Progenitor cell of endocrine pancreas (in vitro differentiated cells): ENCODE measurements around the gene CTLA4. TPM values are rescaled to one million over a fixed set of nuclear protein-coding genes. Genes with fewer than 3 reads are reported as not detected.

Experiments used
- DNase-seq: peaks from one replicate; pipeline ENCODE4 v3.0.0; 2021; ENCODE audit warnings: low spot score; ENCODE audit not compliant: unreplicated experiment
- H3K27ac Mint-ChIP-seq: 2 replicates; pipeline ENCODE4 v1.8.0; 2021; ENCODE audit warnings: mild to moderate bottlenecking, moderate library complexity, mixed read lengths
- H3K27me3 Mint-ChIP-seq: 2 replicates; pipeline ENCODE4 v1.8.0; 2021; ENCODE audit warnings: mixed read lengths
- H3K36me3 Mint-ChIP-seq: 2 replicates; pipeline ENCODE4 v1.8.0; 2022; ENCODE audit warnings: mixed read lengths; ENCODE audit not compliant: insufficient read depth
- H3K4me1 Mint-ChIP-seq: 2 replicates; pipeline ENCODE4 v1.8.0; 2021; ENCODE audit warnings: low read depth, mixed read lengths
- H3K4me3 Mint-ChIP-seq: 2 replicates; pipeline ENCODE4 v1.8.0; 2021; ENCODE audit warnings: low read depth, mild to moderate bottlenecking, moderate library complexity, mixed read lengths
- H3K9me3 Mint-ChIP-seq: 2 replicates; pipeline ENCODE4 v1.8.0; 2021; ENCODE audit warnings: low read depth, mixed read lengths
- CTCF ChIP-seq: fragments of 200-600 bp; sonication (generic); IDR thresholded peaks from one replicate; pipeline ENCODE4 v1.5.0; 2021; ENCODE audit warnings: antibody characterized with exemption, mild to moderate bottlenecking; ENCODE audit not compliant: unreplicated experiment
- total RNA-seq: library from RNA; stranded (reverse); gene quantifications from 2 replicates; pipeline ENCODE4 v1.2.1, GENCODE V29; 2021

CTLA4 gene
- total RNA-seq, 1 donor from 2014 or later: not detected

GRCh38 chr2:203861607-203862006 lies 6.0 kb upstream of the CTLA4 start:
- H3K4me3 Mint-ChIP-seq: no peak overlapping the region
- DNase-seq: no peak
- no peak overlapping the region for H3K27ac Mint-ChIP-seq
- no peaks in the 10 kb centered on the region for H3K4me1 Mint-ChIP-seq
- H3K9me3 Mint-ChIP-seq: peaks cover 8% of the 10 kb centered on the region
- no peak for TF ChIP-seq CTCF
- peaks cover 4% of the 10 kb centered on the region for H3K27me3 Mint-ChIP-seq
- H3K36me3 Mint-ChIP-seq: no peaks in the 10 kb centered on the region

- H3K4me3 Mint-ChIP-seq: no peak overlapping the region
- no peak for DNase-seq
- H3K9me3 Mint-ChIP-seq: peaks cover 1% of the 10 kb centered on the region
- no peak overlapping the region for H3K27ac Mint-ChIP-seq
- H3K27me3 Mint-ChIP-seq: peaks cover 18% of the 10 kb centered on the region
- no peaks in the 10 kb centered on the region for H3K36me3 Mint-ChIP-seq
- peaks cover 1% of the 10 kb centered on the region for H3K4me1 Mint-ChIP-seq
- TF ChIP-seq CTCF: no peak
Observed at GRCh38 chr2:203869223-203870042, 1.9 kb downstream of the CTLA4 start.

GRCh38 chr2:203870481-203870880 lies 2.9 kb downstream of the CTLA4 start:
- H3K27me3 Mint-ChIP-seq: peaks cover 18% of the 10 kb centered on the region
- H3K4me3 Mint-ChIP-seq: no peak overlapping the region
- H3K4me1 Mint-ChIP-seq: peaks cover 1% of the 10 kb centered on the region
- no peak overlapping the region for H3K27ac Mint-ChIP-seq
- no peaks in the 10 kb centered on the region for H3K9me3 Mint-ChIP-seq
- H3K36me3 Mint-ChIP-seq: no peaks in the 10 kb centered on the region
- TF ChIP-seq CTCF: no peak
- no peak for DNase-seq

GRCh38 chr2:203870941-203871340 lies 3.4 kb downstream of the CTLA4 start:
- Mint-ChIP-seq H3K36me3 (no peaks in the 10 kb centered on the region), H3K27ac (no peak overlapping the region), H3K4me3 (no peak overlapping the region), H3K27me3 (peaks cover 15% of the 10 kb centered on the region), H3K4me1 (peaks cover 1% of the 10 kb centered on the region), H3K9me3 (no peaks in the 10 kb centered on the region)
- no peak for TF ChIP-seq CTCF
- no peak for DNase-seq

GRCh38 chr2:203871371-203871983 lies 3.9 kb downstream of the CTLA4 start:
- Mint-ChIP-seq H3K4me1 (peaks cover 1% of the 10 kb centered on the region), H3K27me3 (peaks cover 13% of the 10 kb centered on the region), H3K36me3 (no peaks in the 10 kb centered on the region), H3K4me3 (no peak overlapping the region), H3K27ac (no peak overlapping the region), H3K9me3 (no peaks in the 10 kb centered on the region)
- TF ChIP-seq CTCF: no peak
- no peak for DNase-seq
